DMS79 (cell line): ENCODE results near the gene SNX27.
"Not testable (repeated sequence)": the region's sequence is repeated elsewhere in the genome, so short reads cannot be mapped to it uniquely, and the experiment has no call there.

Source experiments
- DNase-seq: peaks from one replicate; lab custom pipeline; 2025; lab: John Stamatoyannopoulos, UW

The SNX27 gene

DNA sequence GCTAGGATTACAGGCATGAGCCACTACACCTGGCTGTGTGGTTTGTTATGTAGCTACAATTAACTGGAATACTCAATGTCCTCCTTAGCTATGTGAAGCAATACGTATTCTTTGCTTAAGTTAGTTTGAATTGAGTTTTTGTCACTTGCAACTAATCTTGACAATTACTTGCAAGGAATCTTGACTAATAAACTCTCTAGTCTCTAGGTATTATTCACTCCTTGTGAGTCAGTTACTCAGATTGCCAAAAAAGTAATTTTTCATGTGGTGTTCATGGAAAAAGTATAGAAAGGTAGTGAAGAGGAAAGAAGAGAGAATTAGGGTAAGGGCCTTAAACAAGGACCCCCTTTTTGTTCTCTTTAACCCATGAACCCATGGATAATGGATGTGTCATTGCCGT, 7.6 kb upstream of the SNX27 start:
- no peak for DNase-seq

DNA sequence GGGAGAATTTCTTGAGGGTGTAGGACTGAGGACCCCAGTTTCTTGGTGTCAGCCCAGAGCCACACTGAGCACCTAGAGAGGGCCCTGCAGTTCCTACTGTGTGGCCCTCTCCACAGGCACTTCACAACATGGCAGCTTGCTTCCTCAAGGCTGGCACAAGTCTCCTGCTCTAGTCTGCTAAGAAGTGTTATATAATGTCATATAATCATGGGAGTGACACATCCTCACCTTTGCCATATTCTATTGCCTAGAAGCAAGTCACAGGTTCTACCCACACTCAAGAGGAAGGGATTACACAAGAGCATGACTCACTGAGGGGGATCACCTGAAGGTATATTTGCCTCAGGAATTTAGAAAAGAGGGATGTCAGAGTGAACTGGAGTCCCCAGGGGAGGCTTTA, 5.5 kb upstream of the SNX27 start:
- DNase-seq, result no peak

DNA sequence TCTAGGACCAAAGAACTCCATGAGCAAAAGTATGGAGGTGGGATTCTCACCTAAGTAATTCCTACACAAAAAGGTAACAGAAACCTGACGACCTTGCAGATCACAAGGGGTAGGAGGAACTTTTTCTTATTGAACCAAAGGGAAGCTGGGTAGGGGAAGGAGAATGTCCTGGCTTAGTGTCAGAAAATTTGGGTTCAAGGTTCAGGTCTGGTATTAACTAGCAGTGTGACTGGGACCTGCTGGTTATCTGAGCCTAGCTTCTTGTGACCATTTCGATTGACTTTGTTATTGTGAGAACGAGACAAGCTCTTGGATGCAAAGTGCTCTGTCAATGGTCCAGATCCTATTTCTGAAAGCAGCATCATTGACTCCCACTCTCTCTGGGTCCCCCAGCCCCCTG, 5.0 kb upstream of the SNX27 start:
- no peak for DNase-seq

DNA sequence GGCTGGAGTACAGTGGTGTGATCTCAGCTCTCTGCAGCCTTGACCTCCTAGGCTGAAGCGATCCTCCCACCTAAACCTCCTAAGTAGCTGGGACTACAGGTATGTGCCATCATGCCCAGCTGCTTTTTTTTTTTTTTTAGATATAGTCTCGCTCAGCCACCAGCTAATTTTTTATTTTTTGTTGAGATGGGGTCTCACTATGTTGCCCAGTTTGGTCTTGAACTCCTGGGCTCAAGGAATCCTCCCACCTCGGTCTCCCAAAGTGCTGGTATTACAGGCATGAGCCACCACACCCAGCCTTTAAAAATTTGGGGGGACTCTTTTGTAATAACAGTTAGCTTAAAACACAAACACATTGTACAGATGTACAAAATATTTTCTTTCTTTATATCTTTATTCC, 1.7 kb upstream of the SNX27 start:
- DNase-seq, result no peak

DNA sequence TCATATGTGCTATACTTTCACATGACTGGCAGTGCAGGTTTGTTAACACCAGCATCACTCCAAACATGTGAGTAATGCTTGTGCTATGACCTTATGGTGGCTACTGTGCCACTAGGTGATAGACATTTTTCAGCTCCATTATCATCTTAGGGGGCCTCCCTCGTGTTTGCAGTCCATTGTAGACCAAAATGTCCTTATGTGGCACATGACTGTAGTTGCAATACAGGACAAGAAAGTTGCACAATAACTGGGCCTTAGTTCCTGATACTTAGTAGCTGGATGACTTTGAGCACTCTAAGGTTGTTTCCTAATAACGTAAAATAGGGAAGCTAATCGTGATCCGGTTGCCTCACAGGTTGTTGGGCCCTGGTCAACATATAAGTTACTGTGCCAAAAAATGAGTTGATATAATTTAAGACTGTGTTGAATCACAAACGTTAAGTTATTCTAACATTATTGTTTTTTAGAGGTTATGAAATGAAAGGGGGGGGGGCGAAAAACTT, 511 bp upstream of the SNX27 start:
- DNase-seq, result no peak

DNA sequence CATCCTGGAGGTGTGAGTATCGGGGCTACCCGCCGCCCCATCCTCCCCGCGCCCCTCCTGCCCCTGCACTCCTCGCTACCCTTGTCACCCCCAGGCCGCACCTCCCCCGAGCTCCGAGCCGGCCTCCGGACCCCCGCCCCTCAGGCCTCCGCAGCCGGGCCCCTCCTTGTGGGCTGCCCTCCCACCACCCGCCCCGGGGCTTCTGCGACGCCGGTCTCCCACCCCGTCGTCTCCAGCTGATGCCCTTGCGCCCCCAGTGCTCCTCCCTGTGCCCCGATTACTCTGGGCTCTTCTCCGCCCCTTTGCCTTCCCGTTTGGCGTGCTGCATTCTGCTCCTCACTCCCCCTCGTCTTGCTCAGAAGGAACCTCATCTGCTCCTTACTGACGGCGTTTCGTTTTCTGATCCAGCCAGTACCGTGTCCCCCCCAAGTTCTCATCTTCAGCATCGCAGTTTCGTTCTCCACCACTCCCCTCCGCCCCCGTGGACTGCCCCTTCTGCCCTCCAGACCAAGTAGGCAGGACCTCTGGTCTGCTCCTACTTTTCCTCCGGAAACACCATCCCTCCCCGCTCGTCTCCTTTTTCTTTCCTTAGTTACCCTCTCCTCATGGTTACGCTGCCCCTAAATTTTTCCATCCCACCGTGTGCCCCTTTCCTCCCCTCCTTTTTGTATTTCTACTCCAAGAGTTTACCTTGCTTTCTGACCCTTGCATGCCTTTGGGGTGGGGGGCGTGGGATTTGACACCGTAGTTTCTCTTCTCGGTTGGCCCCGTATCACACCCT, 841 bp downstream of the SNX27 start:
- no peak for DNase-seq

DNA sequence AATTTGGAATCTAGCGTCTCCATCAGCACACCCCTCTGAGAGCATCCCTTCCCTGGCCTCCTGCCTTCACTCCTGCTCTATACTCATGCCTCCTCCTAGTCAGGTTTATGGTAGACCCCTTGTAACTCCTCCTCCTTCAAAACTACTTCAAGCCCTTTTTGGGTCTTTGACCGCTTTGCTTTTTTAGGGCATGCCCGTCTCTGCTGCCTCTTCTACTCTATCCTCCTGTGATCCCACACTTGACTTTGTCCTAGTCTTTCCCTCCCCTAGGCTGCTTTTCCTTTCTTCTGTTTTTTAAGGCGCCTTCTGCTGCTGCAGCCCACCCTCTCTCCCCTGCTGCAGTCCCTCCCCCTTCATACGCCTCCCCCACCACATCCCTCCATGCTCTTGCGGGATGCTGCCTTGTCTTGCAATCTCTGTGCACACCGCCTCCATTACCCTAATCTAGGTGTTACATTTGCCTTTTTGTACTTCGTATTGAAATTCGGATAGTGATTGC, 1.5 kb downstream of the SNX27 start:
- no peak for DNase-seq

DNA sequence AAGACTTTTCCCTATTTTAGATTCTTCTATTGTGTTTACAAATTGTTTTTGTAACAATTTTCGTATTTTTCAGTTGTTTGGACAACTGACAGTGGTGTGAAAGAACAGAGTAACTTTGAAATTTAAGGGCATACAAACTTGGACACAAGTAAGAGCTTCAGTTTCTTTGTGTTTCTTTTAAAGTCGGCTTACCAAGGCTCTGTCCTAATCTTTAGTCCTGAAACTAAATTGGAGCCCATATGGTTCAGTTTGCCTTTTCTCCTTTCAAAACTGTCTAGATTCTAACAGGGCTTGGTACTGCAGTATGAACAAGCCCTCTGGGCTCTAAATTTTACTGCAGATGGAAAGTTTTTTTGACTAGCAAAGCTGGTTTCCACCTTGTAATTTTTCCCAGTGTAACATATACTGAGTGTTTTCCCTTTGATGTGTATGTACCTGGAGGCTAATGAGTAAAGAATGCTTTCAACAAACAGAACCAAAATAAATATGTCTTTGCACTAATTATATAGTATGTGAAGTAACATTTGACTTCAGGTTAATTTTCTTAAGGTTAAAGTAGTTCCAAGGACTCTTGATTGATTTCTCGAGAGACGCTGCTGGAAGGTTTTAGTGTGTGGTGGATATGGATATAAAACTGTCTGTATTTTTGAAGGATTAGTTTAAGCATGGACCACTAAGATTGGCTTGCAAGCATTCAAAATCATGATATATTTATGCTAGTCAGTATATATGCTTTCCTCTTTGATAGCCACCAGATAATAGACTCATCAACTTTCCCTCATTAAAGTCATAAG, 4.1 kb downstream of the SNX27 start:
- DNase-seq, result no peak

DNA sequence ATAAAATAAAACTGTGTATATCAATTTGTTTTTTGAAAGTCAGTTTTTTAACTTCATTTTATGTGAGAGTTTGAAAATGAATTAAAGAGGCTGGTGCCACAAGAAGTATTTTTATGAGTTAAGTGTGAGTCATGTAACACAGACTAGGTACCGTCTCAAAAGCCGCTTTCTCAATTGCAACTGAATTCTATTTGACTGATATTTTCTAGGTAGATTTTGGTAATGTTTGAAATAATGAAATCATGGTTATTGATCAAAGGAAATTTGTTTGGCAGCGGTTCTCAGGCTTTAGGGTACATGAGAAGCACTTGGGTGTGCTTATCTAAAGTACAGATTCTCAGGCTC, 4.6 kb downstream of the SNX27 start:
- DNase-seq, result no peak

DNA sequence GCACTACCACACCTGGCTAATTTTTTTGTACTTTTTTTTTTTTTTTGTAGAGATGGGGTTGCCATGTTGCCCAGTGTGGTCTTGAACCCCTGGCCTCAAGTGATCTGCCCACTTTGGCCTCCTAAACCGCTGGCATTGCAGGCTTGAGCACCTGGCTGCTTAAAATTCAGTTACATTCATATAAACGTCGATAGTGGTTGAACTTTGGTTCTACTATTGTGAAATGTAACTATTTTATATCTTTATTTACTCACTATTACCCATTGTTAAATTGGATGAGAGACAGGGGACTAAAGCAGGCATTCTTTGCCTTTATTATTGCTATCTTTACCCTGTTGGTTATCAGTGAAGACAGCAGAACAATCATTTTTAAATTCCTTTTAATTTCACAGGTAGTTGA, 6.2 kb downstream of the SNX27 start:
- DNase-seq, result no peak

DNA sequence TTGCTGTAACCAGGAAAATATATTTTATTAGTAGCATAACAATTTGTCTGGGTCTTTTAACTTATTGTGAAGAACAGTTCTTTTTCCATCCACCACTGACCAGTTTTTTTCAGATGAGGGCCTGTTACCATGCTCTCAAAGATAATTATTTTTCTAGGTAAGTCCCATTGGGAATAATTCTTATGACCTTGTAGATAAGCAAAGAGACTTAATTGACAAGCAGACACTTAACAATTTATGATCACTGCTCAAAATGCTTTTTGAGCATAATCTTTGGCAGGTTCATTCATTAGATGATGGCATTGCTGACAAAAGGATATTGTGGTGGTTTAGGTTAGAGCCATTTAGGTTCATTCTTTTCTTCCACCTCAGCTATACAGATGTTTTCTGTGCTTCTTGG, 6.6 kb downstream of the SNX27 start:
- DNase-seq, result no peak

DNA sequence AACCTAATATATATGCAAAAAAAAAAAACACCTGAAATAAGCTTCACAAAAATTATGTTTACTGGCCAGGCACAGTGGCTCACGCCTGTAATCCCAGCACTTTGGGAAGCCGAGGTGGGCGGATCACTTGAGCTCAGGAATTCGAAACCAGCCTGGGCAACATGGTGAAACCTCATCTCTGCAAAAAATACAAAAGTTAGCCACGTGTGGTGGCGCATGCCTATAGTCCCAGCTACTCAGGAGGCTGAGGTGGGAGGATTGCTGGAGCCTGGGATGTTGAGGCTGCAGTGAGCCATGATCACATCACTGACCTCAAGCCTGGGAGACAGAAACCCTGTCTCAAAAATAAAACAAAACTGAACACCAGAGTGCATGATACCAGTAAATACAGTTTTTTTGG, 7.1 kb downstream of the SNX27 start:
- not testable (repeated sequence) for DNase-seq

DNA sequence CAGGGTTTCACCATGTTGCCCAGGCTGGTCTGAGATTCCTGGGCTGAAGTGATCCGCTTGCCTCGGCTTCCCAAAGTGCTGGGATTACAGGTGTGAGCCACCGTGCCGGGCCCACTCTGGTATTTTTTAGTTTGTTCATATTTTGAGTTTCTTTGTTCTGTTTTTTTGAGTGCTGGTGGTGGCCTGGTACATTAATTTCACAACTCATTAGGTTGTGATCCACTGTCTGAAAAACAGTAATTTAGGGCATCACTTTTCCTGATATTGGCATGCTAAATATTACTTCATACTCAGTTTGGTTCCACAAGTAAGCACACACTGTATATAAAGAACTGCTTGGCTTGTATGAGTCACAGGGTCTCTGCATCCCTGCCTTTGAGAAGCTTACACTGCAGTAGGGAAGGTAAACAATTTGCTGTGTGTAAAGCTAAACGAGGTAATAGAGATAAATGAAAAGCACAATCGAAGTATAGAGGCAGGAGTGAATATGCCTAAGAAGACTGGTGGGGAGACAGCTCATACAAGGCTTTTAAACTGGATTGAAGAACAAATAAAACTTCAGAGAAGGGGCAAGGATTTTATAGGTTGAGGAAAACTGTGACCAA, 7.7 kb downstream of the SNX27 start:
- no peak for DNase-seq

DNA sequence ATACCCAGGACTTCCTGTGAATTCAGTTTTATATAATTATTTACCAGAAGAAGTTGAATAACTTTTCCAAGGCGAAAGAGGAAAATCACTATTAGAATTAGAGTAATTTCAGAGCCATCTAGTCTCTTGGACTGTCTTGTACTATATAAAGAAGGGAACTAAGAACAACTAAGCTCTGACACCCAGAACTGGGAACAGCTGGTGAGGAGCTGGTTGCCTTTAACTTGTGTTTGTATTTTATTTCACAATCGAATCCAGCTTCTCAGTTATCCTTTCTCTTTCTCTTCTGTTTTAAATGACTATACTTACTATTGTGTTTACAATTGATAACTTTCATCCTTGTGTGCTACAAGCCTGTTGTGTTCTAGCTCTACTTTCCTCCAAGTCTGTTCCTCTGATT, 8.4 kb downstream of the SNX27 start:
- DNase-seq, result no peak

DNA sequence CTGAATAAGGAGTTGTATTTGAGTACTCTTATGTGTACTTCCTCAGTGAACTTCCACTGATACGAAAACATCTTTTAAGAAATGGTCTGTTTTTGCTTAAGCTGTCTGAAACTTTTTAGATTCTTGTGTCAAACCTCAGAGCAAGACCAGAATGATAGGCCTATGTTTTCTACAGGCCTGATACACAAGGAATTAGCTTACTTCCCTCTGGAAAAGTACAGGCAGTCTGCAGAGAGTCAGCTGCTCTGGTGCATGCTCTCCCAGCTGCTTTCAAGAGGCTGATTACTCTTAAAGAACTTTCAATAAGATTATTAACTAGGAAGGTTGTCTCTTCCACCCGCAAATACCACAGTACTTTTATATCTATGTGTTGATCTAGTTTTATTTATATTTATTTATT, 9.5 kb downstream of the SNX27 start:
- DNase-seq, result no peak

DNA sequence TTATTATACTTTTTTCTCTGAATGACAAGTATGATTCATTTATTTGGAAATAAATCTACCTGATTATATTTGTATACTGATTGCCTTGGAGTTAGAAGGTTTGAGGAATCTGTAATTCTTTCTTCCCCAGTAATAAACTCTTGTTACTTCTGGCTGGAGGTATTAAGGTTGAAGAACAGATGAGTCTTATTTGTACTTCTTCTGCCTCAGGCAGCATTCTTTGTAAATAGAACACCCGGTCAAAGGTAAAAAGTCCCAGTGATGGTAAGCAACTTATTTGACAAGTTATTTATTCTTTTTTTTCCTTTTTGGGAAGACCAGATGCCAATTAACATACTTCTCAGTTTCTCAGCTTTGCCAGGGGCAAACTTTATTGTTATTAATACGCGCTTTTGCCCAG, 12.9 kb downstream of the SNX27 start:
- no peak for DNase-seq

DNA sequence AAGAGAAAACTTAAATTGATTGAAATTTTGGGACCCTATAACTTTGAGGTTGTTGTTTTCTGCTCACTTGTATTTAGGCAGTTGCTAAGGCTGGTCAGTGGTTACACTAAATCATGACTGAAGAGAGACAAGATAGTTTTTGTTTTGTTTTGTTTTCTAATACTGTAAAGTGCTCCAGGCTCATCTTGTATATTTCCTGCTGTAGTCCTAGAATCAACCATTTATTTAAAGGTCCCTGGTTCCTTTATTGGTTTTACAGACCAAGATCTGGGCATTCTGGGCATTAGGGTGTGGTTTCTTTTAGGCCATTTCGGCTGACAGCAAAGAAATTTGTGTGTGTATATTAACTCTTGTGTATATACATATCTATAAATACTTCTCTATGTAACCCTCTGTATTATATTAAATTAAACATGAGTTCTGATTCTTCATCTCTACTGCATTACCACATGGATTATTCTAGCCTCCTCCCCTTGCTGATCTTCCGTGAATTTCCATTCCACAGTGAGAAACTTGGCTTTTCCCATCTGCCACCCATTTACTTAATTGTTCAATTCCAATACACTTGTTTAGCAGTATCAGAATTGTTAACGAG, 15.0 kb downstream of the SNX27 start:
- DNase-seq, result no peak

DNA sequence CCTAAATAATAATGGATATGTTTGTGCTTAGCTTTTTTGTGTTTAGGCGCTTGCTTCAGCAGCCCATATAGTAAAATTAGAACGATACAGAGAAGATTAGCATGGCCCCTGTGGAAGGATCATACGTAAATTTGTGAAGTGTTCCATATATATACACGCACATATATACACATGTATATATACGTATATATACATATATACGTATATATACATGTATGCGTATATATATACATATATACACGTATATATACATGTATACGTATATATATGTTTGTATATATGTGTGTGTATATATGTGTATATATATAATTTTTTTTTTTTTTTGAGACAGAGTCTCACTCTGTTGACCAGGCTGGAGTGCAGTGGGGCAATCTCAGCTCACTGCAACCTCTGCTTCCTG, 17.4 kb downstream of the SNX27 start:
- no peak for DNase-seq

DNA sequence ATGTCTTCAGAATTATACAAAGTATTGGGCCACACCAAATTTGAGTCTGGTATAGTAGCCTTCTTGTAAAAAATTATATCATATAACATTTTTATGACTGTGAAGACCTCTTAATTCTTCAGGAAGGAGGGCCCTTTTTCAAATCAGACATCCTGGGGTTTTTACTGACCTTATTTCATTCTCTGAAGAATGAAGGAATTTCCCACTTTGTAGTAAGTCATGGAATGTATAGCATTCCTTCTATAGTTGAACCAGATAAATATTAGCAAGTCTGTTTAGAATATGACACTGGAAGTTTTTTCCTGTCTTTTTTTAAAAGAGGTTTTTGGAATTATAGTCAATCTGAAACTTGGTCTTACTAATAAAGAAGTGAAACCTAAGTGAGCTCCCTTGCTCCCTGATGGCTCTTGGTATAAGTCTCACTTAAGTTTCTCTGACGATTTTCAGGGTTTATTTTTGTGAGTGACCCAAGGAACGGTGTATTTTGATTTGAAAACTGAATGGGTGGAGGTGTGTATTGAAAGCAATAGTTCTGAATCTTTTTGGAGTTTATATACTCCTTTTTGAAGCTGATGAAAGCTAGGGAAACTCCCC, 23.7 kb downstream of the SNX27 start:
- no peak for DNase-seq

DNA sequence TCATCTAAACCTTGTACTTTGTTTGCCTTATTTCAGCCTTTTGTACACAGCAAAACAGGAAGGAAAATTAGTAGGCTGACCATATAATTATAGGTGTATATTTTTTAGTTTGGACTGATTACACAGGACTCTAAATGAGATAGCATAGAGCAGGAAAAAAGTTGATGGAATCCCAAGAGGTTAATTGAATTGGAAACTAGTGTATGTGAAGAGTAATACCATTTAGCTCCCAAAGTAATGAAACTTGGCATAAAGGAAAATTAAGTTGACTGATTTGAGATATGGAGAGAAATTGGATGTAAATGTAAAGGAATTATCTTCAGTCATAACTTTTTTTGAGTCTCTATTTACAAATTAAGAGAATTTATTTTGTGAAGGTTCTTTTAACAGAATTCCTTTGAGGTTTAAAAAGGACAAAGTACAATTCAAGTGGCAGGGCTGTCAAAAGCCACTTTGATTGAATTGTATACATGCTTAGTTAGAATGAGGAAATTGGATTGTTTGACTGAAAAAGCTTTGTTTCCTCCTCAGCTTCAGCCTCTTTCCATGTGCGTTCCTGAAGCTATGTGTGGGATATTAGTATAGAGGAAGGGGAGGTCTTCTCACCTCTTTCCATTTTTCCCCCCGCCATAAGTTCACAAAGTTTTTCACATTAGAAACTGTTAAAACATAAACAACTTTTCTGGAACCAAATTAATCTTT, 26.4 kb downstream of the SNX27 start:
- DNase-seq, result no peak

DNA sequence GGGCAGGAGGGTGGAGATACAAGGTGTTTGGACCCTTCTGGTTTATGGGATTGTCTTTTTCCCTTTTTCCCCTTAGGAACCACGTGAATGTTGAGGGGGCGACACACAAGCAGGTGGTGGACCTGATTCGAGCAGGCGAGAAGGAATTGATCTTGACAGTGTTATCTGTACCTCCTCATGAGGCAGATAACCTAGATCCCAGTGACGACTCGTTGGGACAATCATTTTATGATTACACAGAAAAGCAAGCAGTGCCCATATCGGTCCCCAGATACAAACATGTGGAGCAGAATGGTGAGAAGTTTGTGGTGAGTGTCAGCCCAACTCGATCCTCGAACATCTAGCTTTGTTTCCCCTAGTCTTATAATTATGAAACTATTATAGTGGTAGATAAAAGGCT, 27.0 kb downstream of the SNX27 start:
- DNase-seq, result no peak

DNA sequence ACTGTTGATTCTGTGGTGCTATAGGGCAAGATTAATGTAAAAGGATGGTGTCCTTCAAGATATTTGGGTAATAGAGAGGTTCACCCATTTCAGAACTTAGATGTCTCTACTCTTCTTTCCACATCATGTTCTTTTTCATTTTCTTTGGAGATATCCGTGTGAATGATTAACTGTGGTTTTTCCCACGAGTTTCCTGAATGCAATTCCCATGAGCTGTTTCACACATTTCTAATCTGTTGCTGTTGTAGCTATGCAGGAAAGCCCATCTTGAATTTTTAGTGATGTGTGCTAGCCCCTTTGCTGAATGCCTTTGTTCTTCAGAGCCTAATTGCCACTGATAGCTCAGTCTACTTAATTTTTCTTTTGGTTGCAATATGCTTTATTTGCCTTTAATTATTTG, 27.6 kb downstream of the SNX27 start:
- no peak for DNase-seq
